ENCODE data around the gene PXMP4.

GRCh38 chr20:33689493-33689892 lies 30.6 kb downstream of the PXMP4 start:
- no peak for TF ChIP-seq CTCF (conservative IDR thresholded peaks at IDR 0.05; ENCODE audit: low read depth, low read length)
- no peak for TF ChIP-seq EZH2 (IDR thresholded peaks at IDR 0.05; ENCODE audit: borderline replicate concordance, low read depth, low read length, poor library complexity, severe bottlenecking)

All from A673 (cell line).